Adrenal gland (tissue), 12 donors: ENCODE results near the gene TBC1D8B. TPM values are rescaled to one million over a fixed set of nuclear protein-coding genes. Genes with fewer than 3 reads are reported as not detected.
"Not testable (repeated sequence)": the region's sequence is repeated elsewhere in the genome, so short reads cannot be mapped to it uniquely, and the experiment has no call there.

ENCODE experiments used
- DNase-seq, 7 donors: peaks; one replicate each; pipeline ENCODE4 v3.0.0-alpha.2; 2019 to 2020
- H3K27ac ChIP-seq, 5 donors: fragments of 200-600 bp; sonication (generic) in 4 of 5; 1 replicate in 3 of 5; 2 replicates in 2 of 5; pipeline versions ENCODE4 v1.5.1 to v1.8.0; 2016 to 2020; ENCODE audit warnings: mild to moderate bottlenecking in 1 of 5
- H3K27me3 ChIP-seq: fragments of 200-600 bp; 2 replicates; pipeline ENCODE4 v1.8.0; 2021
- H3K36me3 ChIP-seq, 2 donors: fragments of 200-600 bp; replicated peaks in 1 of 2; 1 replicate in 1 of 2; 2 replicates in 1 of 2; pipeline versions ENCODE4 v1.5.1 to v1.8.0; 2018 to 2022
- H3K4me1 ChIP-seq, 2 donors: fragments of 200-600 bp; replicated peaks in 1 of 2; 1 replicate in 1 of 2; 2 replicates in 1 of 2; pipeline versions ENCODE4 v1.5.1 to v1.8.0; 2018 to 2021
- H3K4me3 ChIP-seq, 4 donors: fragments of 200-600 bp; sonication (generic) in 3 of 4; one replicate each; pipeline ENCODE4 v1.5.1; 2016 to 2018
- H3K9me3 ChIP-seq, 3 donors: fragments of 200-600 bp; sonication (generic) in 1 of 3; replicated peaks in 1 of 3; 1 replicate in 2 of 3; 2 replicates in 1 of 3; pipeline versions ENCODE4 v1.5.1 to v1.8.0; 2016 to 2021
- POLR2A ChIP-seq, 2 donors: fragments of 450-650 bp; IDR thresholded peaks; one replicate each; pipeline ENCODE4 v1.6.1; 2017; ENCODE audit warnings: antibody characterized with exemption in 2 of 2, mild to moderate bottlenecking in 2 of 2, moderate library complexity in 1 of 2
- WGBS, 4 donors: extraction: QIAGEN DNeasy Blood & Tissue Kit in 2 of 4; methylation state at CpG; one replicate each; pipeline versions ENCODE4 v1.1.5 to v1.1.7; 2013 to 2017; 5-methylcytosine and 5-hydroxymethylcytosine counted together
- intact Hi-C, 2 donors: fragments of 100-400 bp; cut with DNase I; formaldehyde crosslinking; loops; one replicate each; pipeline versions ENCODE4 v1.14.1 to v1.15.0; 2022 to 2023
- polyA plus RNA-seq, 3 donors: library from polyadenylated mRNA; stranded (reverse); fragments of 200-250 nt in 2 of 3; fragments of 350-450 nt in 1 of 3; fragmentation: Illumina TruSeq in 1 of 3; extraction: RNeasy Lipid Tissue Mini Kit (QIAGEN cat#74804) in 1 of 3; gene quantifications; one replicate each; pipeline ENCODE4 v1.2.3, GENCODE V29; 2013 to 2014
- total RNA-seq, 9 donors: library from RNA; depleted of rRNA in 4 of 9; stranded (reverse); fragments of >200 nt in 4 of 9; fragments of 120-200 nt in 1 of 9; fragmentation: NEBNext Ultra II Directional in 1 of 9; extraction: Animal tissue kit (Norgen Biotek cat#: 25700) in 1 of 9; gene quantifications; one replicate each; pipeline versions ENCODE4 v1.1.0 to v1.2.4, GENCODE V29; 2013 to 2023
- TF ChIP-seq, protein P1 (sequence below), 6 experiments: fragments of 450-650 bp in 4 of 6; fragments of 200-600 bp in 2 of 6; sonication (generic) in 1 of 6; IDR thresholded peaks; 1 replicate in 5 of 6; 2 replicates in 1 of 6; pipeline versions ENCODE4 v1.5.1 to v1.8.0; 2016 to 2021; ENCODE audit warnings: antibody characterized with exemption in 6 of 6, mild to moderate bottlenecking in 2 of 6, moderate library complexity in 1 of 6
- donor health status: healthy with polysubstance abuse.
- donor health status: Bipolar disorder and iron deficiency.
- donor health status: DM: yes; HTN: yes; CAD: no.
- donor health status: DM: no; HTN: no; CAD: no.
- donor health status: DM: no; HTN: no; CAD: no.
- donor health status: DM: yes; HTN: yes; CAD: no.

TBC1D8B gene
- total and polyA plus RNA-seq, 12 donors, result 12.0 to 61.8 (median 25.1) TPM

DNA sequence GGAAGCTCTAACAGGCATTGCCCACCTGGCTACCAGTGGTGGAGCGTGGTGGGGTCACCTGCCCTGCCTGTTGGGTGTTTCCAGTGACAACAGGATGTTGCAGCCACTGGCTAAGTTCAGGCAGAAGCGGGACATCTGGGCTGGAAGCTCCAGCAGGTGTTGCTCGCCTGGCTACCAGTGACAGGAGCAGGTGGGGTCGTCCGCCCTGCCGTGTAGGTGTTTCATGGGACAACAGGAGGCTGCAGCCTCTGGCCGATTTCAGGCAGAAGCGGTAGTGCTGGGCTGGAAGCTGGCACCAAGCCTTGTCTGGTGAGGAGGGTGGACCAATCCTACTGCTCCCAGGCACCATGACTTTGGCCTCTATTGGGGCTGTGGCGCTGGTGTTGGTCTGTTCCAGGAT is 61.2 kb downstream of the TBC1D8B start:
- DNase-seq, result no peak
- WGBS, 4 donors, result 78 to 100% (median 89%) methylated on average over 1 to 9 of the region's 9 CpGs
- no peak for TF ChIP-seq POLR2A (IDR thresholded peaks at IDR 0.05)
- TF ChIP-seq, protein P1, sequence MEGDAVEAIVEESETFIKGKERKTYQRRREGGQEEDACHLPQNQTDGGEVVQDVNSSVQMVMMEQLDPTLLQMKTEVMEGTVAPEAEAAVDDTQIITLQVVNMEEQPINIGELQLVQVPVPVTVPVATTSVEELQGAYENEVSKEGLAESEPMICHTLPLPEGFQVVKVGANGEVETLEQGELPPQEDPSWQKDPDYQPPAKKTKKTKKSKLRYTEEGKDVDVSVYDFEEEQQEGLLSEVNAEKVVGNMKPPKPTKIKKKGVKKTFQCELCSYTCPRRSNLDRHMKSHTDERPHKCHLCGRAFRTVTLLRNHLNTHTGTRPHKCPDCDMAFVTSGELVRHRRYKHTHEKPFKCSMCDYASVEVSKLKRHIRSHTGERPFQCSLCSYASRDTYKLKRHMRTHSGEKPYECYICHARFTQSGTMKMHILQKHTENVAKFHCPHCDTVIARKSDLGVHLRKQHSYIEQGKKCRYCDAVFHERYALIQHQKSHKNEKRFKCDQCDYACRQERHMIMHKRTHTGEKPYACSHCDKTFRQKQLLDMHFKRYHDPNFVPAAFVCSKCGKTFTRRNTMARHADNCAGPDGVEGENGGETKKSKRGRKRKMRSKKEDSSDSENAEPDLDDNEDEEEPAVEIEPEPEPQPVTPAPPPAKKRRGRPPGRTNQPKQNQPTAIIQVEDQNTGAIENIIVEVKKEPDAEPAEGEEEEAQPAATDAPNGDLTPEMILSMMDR (IDR thresholded peaks at IDR 0.05), result no peak
- H3K27me3 ChIP-seq, result peaks cover 5% of the 10 kb centered on the region
- no peak overlapping the region for H3K4me3 ChIP-seq
- no peaks in the 10 kb centered on the region for H3K9me3 ChIP-seq
- H3K36me3 ChIP-seq, result no peaks in the 10 kb centered on the region
- H3K4me1 ChIP-seq, result no peaks in the 10 kb centered on the region
- intact Hi-C loops, result no loop called here
- H3K27ac ChIP-seq, result no peak overlapping the region

DNA sequence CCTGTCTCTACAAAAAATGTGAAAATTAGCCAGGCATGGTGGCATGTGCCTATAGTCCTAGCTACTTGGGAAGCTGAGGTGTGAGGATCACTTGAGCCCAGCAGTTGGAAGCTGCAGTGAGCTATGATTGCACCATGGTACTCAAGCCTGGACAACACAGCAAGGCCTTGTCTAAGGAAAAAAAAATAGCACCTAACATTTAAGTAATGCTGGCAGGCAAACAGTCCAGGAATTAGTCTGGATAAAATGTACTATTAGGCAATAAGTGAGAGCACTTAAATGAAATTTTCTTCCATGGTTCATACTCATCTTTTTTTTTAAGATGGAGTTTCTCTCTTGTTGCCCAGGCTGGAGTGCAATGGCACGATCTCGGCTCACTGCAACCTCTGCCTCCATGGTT is 70.3 kb downstream of the TBC1D8B start:
- intact Hi-C loops, H3K36me3 ChIP-seq, H3K4me3 ChIP-seq, H3K4me1 ChIP-seq, H3K27ac ChIP-seq, H3K9me3 ChIP-seq, H3K27me3 ChIP-seq, DNase-seq: not testable (repeated sequence)
- 83 to 100% (median 92%) methylated on average over 2 of the region's 2 CpGs for WGBS, 4 donors

DNA sequence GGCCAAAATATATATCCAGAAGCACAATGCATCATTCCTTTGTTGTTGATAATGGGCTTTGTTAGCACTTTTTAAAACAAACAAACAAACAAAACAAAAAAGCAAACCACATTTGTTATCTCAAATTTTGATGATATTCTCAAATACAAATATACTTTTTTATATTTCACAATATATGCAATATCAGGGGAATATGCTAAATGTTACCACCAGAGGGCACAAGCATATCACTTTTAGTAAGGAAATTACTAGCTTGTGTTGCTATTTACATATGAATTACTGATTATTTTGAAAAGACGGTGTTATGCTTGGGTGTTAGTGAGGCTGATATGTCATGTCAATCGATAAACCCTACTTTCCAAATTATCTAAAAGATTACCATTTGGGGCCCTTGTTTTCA is 71.6 kb downstream of the TBC1D8B start:
- intact Hi-C loops, result no loop called here
- no peak overlapping the region for H3K27ac ChIP-seq
- no peak for DNase-seq
- 52 to 77% (median 63%) methylated on average over 2 of the region's 2 CpGs for WGBS, 4 donors
- H3K9me3 ChIP-seq, result no peaks in the 10 kb centered on the region
- TF ChIP-seq, protein P1 (IDR thresholded peaks at IDR 0.05), result peak; percentile 35 to 67 (median 48)
- no peak for TF ChIP-seq POLR2A (IDR thresholded peaks at IDR 0.05)
- no peak overlapping the region for H3K4me3 ChIP-seq
- H3K4me1 ChIP-seq, result no peaks in the 10 kb centered on the region
- H3K36me3 ChIP-seq, result no peaks in the 10 kb centered on the region
- H3K27me3 ChIP-seq, result peaks cover 3% of the 10 kb centered on the region

DNA sequence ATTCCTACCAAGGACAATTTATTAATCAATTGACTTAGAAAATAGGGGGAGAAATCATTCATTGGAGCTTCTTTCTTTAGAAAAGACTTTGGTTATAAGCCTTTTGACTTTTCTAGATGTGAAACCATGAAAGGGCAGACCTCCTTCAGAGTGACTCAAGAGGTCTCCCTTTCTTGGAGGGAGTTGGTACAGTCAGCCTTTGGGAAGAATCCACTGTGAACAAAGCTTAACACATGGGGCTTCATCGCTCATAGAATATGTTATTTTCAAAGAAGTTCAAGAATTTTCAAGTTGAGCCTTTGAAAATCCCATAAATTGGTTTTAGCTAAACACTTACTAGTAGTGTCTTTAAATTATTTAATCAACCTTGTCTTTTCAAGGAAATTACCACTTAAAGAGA is 72.7 kb downstream of the TBC1D8B start:
- no peak overlapping the region for H3K4me3 ChIP-seq
- H3K27me3 ChIP-seq, result peaks cover 3% of the 10 kb centered on the region
- H3K9me3 ChIP-seq, result no peaks in the 10 kb centered on the region
- H3K4me1 ChIP-seq, result no peaks in the 10 kb centered on the region
- no peak for DNase-seq
- H3K36me3 ChIP-seq, result no peaks in the 10 kb centered on the region
- intact Hi-C loops, result no loop called here
- TF ChIP-seq, protein P1 (IDR thresholded peaks at IDR 0.05), result no peak
- TF ChIP-seq POLR2A (IDR thresholded peaks at IDR 0.05), result no peak
- 82 to 94% (median 89%) methylated on average over 1 of the region's 1 CpG for whole genome bisulfite sequencing, 4 donors
- no peak overlapping the region for H3K27ac ChIP-seq

DNA sequence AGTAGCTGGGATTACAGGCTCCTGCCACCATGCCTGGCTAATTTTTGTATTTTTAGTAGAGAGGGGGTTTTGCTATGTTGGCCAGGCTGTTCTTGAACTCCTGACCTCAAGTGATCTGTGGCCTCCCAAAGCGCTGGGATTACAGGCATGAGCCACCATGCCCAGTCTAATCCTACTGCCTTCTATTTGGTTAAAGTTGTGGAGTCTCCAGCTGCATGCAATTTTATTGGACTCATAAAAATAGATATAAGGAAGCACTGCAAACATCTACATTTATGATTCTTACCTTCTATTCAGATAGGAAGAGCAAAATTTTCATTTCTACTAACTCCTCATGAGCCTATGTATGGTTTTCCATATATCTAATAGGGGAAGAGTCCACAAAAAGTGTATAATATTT is 87.0 kb downstream of the TBC1D8B start:
- Histone ChIP-seq H3K9me3 (no peaks in the 10 kb centered on the region), H3K27me3 (peaks cover 10% of the 10 kb centered on the region), H3K4me3 (no peak overlapping the region), H3K27ac (no peak overlapping the region), H3K4me1 (no peaks in the 10 kb centered on the region), H3K36me3 (no peaks in the 10 kb centered on the region)
- 25 to 100% (median 80%) methylated on average over 1 of the region's 1 CpG for WGBS, 4 donors
- intact Hi-C loops, result loop anchor here in 1 of 2 donors (5.0 kb wide), 1 partner anchor 73 kb away; no protein-coding TSS in a partner anchor
- no peak for DNase-seq
- TF ChIP-seq, protein P1 (IDR thresholded peaks at IDR 0.05), result no peak
- TF ChIP-seq POLR2A (IDR thresholded peaks at IDR 0.05), result no peak
